Stimulated activated CD8-positive, alpha-beta memory T cell treated with anti-CD3 and anti-CD28 coated beads, Interleukin-7, amount 100 ng/mL, for 4 hours (primary cell): ENCODE results near the gene NDUFA8.

ENCODE experiments used
- DNase-seq, 2 donors: peaks; one replicate each; pipeline ENCODE4 v3.0.0-alpha.2; 2020; ENCODE audit warnings: low read depth in 2 of 2

The NDUFA8 gene

DNA sequence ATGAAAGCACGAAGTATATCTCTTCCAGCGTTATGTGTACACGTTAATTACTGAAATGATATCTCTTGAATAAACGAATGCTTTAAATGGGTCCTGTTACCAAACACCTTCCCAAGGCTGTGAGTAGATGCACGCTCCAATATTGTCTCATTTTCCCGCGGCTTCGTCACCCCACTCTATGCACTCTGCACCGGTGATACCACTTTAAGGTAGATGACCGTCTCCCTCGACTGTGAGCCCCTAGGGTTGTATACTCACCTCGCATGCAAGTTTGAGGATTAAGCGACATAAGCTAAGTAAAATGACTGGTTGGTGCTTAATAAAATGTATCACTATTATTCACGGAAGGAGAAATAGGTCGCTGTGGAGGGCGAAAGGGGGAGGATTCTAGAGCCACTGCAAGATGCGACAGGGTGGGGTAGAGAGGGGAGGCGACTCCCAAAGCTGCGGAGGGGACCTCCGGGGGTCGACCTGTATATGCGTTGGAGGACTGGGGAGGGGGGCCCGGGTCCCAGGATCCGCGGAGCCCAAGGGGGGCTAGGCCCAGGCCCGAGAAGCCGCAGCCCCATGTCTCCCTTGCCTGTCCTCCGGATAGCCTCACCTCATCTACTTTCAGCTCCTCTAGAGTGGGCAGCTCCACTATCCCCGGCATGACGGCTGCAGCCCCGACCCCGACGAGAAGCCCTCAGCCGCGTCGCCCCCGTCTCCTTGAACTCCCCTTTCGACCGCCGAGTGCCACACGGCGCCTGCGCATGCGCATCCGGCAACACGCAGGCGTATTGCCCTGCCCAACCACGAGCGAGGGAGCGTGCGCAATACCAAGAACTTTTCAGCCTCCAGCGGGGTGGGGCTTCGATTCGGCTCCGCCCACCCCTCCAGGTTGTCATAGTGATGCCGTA lies at the start of gene NDUFA8, which contains the start of gene MORN5:
Gene NDUFA8, minus strand, starts transcription at position 754 of the 899 bp plus-strand sequence. Its CDS starts 102 bp downstream, at position 652.
Gene MORN5, plus strand, starts transcription at position 883 of the 899 bp plus-strand sequence. CDS start 65 bp downstream, outside the sequence.
- DNase-seq = peak; percentile 90 to 93

DNA sequence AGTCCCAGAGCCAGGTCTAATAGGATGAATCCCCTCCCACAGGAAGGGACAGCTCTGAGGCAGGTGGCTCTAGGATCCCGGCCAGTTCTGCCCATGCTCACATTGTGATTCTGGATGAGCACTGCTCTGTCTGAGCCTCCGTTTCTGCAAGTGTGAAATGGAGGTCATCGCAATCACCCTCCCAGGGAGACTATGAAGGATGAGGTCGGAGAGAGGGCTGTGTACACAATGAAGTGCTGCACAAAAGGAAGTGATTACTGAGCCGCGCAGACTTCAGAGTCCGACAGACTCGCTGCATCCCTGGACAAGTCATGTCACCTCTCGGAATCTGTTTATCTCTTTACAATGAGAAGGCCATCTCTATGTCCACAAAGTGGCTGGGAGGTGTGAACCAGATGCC lies 47.5 kb upstream of the NDUFA8 start:
- DNase-seq = no peak

DNA sequence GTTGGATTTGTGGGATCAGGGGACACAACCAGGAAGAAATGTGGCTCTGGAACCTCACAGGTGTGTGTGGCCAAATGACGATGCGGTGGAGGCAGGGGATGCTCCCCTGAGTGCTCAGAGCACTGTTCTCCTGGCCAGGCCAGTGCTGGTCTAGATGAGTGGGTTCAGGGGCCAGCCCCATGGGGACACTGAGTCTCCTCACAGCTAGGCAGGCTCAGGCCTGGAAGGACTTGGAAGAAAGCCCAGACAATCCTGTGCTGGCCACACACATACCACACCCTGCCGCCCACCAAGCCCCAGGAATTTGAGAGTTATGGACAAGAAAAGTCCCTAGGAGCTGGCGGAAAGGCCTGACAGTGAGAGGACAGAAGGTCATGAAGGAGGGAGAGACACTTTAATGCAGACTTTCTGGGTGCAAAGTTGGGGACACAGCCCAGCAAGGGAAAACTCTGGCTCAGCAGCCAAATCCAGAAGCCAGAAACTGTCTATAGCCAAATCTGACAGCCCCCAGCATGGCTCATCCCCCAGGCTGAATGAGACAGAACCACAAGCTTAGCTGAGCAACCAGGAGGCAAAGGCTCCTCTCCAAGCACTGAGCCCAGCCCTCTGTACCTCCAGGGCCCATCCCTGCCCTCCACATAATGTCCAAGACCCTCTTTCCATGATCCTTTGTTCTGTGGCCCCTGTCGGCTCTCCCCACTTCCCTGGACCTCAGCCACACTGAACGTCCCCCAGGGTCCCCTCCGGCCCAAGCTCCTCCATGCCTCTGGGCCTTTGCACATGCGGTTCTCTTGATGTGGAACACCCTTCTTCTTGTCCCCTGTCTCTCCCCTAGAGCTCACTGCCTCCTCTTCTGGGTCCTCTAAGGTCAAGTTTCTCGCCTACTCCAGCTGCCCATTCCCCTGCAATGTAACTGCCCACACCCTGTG lies 46.8 kb upstream of the NDUFA8 start:
- DNase-seq = no peak

DNA sequence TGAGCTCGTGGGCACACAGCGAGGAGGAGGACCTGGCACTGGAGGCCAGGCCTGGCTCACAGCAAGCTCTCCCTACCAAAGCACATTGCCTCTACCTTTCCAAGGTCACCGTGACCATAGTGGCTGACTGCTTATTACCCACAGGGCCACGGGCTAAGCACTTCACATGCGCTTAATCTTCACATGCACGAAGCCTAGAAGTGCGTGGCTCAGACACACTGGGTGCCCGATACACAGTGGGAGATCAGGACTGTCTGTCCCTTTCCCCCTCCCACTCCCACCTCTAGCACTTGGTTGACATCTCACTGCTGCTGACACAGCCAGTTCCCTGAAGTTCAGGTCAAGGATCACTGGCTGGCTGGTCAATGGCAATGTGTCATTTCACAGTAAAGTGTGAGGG lies 45.6 kb upstream of the NDUFA8 start:
- DNase-seq = no peak

DNA sequence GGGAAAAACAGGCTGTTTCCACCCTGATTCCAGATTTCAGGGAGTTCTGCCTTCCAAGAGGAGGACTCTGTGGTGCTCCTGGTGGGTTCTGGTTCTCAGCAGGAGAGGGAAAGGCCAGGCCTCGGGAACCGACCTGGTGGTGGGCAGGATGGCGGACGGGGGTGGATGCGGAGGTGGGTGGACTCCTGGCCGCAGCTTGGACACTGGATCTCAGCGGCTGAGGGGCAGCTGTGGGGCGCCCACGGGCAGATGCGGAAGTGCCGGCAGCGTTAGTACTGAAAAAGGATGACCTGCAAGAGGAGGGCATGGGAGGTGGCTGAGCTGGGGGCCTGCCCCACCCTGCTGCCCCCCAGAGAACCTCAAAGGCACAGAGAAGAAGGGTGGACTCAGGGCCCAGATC lies 44.9 kb upstream of the NDUFA8 start:
- no peak for DNase-seq

DNA sequence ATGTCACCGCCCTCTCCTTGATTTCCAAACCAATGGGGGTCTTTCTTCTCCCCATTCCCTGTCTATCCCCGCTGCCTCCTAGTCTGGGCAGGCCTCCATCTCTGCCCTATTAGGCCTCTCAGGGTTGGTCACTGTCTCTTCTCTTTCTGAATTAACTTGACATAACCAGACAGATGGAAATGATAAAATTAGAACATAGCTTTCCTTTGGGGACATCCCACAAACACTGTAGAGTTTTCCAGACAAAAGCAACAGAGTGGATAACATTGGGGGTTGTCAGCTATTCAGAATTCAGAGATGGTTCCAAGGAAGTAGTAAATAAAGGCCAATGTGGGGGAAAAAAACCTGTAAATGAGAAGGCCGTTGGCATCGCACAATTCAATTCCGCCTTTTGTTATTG lies 44.5 kb upstream of the NDUFA8 start:
- DNase-seq = no peak

DNA sequence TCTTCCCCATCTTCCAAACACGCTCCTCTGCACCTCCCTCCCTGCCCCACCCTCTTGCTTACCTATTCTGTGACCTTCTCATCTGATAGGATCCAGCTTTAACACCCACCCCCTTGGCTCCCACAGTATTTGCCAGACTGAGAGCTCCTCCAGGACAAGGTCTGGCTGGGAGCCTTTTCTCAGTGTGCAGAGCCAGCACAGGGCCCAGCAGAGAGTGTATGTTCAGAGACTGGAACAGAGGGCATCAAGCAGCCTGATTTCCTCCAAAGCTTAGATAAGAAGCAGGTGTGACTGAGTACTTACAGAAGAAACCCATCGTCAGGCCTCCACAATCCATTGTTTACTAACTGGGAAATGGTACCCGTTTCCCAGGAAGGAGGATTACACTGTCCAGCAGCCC lies 42.5 kb upstream of the NDUFA8 start:
- no peak for DNase-seq

DNA sequence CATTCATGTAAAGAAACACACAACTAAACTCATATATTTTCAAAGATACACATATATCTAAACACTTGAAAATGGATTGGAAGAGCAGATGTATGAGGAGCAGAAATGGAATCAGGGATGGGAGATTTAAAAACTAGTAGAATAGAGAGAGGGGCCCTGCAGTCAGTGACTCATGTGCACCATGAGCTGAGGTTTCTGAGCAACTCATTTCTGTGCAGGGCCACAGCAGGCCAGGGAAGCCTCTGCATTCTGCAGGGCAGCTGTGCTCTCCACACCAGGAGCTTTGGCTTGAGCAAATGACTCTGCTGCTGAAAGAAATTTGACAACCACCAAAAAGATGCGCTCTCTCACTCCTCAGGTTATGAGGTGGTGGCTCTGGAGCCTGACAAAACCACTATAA lies 42.1 kb upstream of the NDUFA8 start:
- no peak for DNase-seq

DNA sequence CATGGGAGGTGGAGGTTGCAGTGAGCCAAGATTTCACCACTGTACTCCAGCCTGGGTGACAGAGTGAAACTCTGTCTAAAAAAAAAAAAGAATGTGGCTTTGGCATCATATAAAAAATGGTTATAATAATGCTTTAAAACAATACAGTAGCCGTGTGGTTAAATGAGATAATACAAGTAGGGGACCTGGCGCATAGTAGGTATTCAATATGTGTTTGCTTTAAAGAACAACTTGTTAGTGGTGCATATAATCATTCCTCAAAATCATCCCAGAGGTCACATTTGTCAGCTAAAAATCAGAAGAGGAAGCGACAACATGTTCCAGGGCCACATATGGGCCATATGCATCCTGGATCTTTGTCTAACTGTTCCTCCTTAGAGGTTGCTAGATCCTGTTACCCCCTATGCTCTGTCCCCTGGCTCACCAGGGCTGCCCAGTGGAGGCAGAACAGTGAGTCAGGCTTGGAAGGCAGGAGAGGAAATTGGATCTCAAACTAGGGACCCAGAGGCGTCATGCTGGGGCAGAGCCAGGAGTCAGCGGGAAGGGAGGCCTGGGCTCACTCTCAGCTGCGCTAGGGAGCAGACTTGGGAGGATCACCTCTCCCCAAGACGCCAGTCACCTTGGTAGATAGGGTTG lies 41.5 kb upstream of the NDUFA8 start:
- no peak for DNase-seq

DNA sequence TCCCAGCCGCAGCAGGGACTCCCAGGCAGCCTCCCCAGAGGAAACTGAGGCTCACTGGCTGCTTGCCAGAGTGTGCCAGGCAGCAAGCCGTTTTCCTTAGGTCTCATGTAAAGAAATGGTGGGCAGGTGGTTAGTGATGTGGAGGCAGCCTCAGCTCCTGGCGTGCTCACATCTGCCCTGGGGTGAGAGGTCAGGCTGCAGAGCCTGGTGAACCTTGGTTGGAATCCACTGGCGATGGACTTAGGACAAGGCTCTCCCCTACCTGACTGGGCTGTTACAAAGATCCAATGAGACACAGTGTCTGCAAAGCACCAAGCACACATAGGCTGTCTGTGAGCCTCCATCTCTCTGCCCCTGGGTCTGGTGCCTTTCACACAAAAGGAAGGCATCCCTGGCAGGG lies 38.3 kb upstream of the NDUFA8 start:
- no peak for DNase-seq

DNA sequence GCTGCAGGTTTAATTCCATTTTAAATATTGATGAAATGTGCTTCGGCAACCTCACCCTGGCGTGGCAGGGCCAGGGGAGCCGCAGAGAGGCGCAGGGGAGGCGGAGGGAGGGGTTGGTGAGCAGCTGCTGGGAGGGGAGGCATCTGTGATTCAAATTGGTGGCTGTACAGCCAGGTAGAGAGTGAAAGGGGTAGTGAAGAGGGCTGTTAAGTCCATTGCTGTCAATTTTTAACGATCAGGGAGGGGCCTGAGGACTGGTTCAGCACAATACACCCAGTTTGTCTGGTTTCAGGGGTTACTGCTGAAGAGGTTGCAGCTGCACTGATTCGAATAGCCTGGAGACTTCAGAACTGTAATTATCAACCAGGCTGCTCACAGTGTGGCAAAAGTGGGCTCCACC lies 37.8 kb upstream of the NDUFA8 start:
- DNase-seq = no peak

DNA sequence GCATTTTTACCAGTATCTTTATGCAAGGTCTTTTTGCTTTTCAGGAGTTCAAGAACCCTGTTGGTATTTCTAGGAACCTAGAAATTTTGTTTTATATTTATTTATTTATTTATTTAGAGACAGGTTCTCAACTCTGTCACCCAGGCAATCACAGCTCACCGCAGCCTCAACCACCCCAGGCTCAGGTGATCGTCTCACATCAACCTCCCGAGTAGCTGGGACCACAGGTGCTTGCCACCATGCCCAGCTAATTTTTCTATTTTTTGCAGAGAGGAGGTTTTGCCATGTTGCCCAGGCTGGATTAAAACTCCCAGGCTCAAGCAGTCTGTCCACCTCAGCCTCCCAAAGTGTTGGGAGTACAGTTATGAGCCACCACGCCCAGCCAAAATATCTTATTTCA lies 36.3 kb upstream of the NDUFA8 start:
- no peak for DNase-seq

DNA sequence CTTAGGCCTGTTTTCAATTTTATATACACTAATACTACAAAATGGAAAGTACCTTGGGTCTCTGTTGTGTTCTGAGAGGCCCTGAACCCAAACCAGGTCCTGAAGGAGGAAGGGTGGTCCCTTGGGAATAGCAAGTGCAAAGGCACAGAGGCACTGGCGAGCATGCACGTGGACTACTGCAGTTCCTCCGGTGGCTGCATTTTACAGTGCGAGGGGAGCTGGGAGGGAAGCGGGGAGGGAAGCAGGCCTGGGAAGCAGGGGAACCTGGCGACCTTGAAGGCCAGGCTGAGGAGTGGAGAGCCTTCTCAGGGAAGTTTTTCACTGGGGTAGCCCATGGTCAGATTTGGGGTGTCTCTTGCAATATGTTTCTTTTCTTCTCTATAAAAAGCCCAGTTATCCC lies 34.1 kb upstream of the NDUFA8 start:
- DNase-seq = no peak

DNA sequence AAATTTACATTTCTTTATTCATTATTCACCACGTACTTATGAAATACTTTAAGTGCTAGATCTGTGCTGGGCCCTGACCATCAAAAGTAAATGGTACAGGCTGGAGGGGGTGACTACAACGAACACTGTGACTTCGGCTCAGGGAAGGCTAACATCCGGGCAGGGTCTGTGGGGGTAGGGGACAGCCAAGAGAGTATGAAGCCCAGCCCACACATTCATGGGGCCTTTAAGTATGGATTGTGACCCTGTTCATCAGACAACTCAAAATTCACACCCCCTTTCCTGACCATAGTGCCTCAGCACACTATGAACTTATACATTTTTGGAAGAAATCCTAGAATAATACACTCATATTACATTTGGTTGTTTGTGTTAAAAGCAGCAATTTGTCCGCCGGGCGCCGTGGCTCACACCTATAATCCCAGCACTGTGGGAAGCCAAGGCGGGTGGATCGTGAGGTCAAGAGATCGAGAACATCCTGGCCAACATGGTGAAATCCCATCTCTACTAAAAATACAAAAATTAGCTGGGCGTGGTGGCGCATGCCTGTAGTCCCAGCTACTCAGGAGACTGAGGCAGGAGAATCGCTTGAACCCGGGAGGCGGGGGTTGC lies 33.4 kb upstream of the NDUFA8 start:
- no peak for DNase-seq

DNA sequence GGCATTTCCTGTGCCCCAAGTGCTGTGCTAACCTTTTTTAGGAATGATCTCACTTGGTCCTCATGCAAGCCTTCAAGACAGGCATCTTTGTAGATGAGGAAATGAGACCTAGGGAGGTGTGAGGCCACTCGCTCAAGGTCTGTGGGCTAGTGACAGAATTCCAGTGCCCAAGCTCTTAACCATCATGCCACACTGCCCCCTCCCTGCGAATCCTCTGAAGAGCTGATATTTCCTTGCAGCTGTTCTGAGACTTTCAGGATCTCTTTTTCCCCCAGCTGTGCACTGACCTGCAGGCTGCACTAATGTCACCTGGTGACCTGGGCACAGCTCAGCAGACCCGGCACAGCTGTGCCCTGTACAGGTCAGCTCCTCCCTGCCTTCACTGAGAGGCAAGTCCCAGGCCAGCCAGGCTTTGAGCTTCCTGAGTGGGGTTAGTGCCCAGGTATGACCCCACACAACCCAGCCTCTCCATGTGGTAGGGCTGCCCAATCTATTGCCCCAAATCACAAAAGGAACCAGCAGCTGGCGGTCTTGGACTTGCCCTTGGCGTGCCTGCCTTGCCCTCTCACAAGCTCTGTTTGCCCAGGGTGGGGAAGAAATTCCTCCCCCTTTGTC lies 32.8 kb upstream of the NDUFA8 start:
- no peak for DNase-seq

DNA sequence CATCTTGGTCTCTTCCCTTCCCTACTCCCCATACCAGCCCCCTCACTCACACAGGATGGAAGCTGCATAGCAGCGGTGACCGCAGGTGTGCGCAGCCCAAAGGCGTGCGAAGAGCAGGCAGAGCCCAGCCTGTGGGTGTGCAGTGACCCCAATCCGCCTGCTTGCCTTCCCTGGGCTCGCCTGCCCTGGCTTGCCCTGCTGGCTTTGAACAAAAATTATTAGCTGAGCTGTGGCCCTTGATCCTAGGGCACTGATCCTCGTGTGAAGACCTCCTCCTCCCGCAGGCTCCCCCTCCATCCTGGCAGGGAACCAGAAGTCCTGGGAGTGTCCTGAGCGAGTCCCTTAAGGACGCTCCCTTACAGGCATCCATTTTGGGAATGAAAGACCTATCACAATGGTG lies 32.0 kb upstream of the NDUFA8 start:
- no peak for DNase-seq

DNA sequence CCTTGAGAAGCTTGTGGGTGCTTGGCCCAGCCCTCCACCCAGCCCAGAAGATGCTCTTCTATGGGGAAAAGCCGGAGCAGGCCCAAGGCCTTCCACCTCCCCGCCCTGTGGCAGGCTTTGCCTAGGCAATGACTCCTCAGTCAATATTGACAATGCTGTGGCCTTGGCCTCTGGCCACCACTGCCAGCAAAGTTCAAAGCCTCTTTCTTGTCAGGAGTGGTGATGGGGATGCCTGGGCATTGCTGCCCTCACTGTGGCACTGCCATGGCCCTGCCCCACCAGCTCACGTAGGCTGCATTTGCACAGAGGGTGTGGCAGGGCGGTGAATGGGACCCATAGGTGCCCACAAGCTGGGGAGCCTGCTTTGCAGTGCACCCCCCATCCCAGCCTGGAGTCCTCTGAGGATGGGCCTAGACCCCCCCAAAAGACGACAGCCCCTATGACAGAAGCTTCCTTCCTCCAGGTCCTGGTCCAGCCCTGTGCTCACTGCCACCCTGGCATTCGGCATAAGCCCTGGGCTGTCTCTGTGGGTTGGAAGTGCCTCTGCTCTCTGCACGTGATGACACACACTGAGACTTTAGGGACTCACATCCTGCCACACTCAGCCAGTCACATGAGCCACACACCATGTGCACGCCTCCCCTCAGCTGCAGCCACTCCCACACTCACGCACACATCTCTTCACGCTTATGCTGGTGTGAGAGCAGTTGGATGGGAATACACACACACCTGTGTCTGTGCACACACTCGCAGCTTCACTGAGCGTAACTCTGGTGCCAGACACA lies 31.2 kb upstream of the NDUFA8 start:
- DNase-seq = no peak

DNA sequence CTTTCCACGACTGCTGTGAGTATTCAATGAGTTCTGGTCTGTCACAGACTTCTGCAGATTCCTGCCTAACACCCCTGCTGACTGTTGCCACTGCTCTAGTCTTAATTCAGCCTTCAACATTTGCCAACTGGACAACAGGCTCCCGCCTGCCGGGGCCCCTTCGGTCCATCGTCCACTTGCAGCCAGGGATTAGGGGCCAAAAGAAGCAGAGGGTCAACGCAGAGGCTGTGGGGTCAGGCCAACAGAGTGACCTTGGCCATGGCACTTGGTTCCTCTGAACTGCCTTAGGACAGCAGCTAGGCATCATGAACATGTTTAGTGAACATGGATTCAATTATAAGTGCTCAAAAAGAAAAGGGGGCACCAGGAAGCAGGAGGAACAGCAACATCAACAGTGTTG lies 28.8 kb upstream of the NDUFA8 start:
- DNase-seq = no peak

DNA sequence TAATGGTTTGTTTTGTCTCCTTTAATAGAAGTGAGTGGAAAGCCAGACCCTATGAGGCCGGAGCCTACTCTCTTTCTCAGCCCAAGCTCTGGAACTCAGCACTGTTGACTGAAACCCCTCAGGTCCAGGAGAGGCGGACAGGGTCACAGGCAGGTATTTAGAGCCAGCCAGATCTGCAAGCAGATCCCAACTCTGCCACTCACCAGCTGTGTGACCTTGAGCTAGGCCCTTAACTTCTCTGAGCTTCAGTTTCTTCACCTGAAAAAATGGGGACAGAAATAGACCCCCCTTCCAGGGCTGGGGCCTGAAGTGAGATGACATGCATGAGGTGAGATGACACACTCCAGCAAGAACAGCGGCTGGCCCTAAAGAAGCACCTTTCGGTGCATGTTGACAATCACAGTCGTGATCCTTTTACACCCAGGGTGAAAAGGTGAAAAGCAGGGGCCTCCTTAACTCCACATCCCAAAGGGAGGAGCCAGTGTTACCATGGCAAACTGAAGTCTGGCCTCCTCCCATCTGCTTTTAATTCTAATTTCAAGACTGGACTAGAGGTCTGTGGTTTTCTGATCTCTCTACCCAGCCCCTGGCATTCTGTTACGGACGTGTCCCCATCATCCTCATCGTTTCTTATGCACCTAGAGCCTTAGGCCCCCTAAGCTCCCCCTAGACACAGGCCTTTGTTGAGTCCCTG lies 27.3 kb upstream of the NDUFA8 start:
- DNase-seq = no peak

DNA sequence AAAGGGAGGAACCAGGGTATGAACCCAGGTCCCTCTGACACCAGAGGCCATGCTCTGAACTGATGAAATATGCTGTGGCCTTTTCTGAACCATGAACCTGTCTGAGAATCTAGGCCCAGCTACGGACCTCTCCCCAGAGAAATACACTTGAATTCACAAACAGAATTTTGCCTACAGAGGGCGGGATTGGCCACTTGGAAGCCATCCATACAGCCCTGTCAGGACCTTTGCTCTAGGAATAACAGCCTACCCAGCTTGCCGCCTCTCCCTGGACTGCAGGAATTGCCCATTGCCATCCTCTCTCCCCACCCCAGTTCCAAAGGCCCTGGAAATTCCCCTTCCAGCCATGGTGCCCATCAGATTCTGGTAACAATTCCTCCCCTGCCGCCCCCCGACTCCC lies 26.7 kb upstream of the NDUFA8 start:
- DNase-seq = no peak
